IPS DF 6.9 (cell line): ENCODE measurements around the gene EPAS1.

Experiments
- DNase-seq: peaks from one replicate; pipeline ENCODE4 v3.0.0-alpha.2; 2013; ENCODE audit warnings: low read depth, low spot score
- H3K27ac ChIP-seq: one replicate; pipeline ENCODE4 v1.5.1; 2013; ENCODE audit warnings: low read length, control low read depth
- H3K27me3 ChIP-seq: 2 replicates; pipeline ENCODE4 v1.6.1; 2013; ENCODE audit warnings: mild to moderate bottlenecking, low read length; ENCODE audit not compliant: control insufficient read depth, insufficient read depth
- H3K36me3 ChIP-seq: 2 replicates; pipeline ENCODE4 v1.6.1; 2013; ENCODE audit warnings: low read length; ENCODE audit not compliant: control insufficient read depth, insufficient read depth
- H3K4me1 ChIP-seq: 2 replicates; pipeline ENCODE4 v1.6.1; 2013; ENCODE audit warnings: low read length; ENCODE audit not compliant: control insufficient read depth, insufficient read depth
- H3K4me3 ChIP-seq: 2 replicates; pipeline ENCODE4 v1.5.1; 2013; ENCODE audit warnings: mild to moderate bottlenecking, low read length
- H3K9me3 ChIP-seq: 2 replicates; pipeline ENCODE4 v1.6.1; 2013; ENCODE audit warnings: low read length, inconsistent platforms; ENCODE audit not compliant: control insufficient read depth, insufficient read depth
- WGBS: extraction: QIAGEN DNeasy Blood & Tissue Kit; methylation state at CpG from one replicate; pipeline ENCODE4 v1.1.7; 2013; ENCODE audit warnings: mixed read lengths, missing lambda C conversion rate; ENCODE audit not compliant: insufficient read length, insufficient coverage; 5-methylcytosine and 5-hydroxymethylcytosine counted together

Gene EPAS1

DNA sequence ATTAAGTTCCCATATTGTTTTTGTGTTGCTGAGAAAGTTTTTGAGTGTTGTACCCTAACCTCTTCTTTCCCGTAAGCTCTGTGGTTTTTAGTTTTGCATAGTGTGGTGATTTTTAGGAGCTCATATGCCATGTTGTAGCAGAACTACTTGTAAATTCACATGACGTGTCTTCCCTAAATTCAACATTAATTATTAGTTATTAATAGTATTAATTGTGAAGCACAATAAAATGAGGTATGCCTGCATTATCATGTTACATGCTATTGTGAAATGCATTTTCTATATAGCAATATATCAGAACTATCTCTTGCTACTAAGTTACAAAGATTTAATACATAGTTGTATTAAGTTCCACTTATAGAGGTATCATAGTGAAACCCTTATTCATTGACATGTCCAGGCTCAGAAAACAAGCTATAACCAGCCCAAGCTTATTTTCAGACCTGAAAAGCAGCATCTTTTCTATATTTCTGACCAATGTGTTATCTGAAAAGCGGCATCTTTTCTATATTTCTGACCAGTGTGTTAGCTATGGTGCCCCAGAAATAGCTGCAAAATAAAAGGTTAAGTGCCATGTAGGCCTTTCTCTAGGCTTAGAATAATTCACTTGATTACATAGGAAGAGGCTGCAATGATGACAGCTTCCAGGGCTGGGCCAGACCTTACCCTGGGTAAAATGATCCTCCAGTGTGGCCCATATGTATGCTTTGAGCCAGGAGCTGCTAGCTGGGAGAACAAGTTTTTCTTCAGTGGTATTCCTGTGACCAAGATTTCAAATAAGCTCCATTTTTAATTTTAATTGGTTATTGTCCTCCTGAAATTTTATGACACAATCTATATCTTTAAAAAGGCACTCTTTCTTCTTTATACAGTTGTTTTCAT, 21.6 kb downstream of the EPAS1 start:
- Histone ChIP-seq H3K27me3 (no peaks in the 10 kb centered on the region), H3K9me3 (no peaks in the 10 kb centered on the region), H3K36me3 (no peaks in the 10 kb centered on the region), H3K4me1 (no peaks in the 10 kb centered on the region), H3K27ac (no peak overlapping the region), H3K4me3 (no peak overlapping the region)
- no peak for DNase-seq
- WGBS, result no CpG with 5 or more reads among the region's 3 CpGs

DNA sequence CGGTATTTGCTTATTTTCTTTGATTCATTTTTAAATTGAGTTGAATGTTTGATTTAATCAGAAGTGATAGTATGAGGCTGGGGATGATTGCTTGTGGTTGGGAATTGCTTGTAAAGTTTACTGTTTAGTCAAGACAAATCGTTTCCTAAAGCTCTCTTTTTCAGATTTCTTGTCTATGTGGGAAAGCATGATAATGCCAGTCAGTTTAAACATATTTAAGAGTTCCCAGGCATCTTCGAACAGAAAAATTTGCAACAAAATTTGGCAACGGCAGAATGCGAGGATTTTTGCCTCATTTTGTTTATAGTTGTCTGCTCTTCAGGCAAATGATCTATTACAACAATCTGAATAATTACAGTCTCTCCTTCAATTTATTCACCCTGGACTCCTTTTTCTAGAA, 22.5 kb downstream of the EPAS1 start:
- DNase-seq, result no peak
- no peaks in the 10 kb centered on the region for H3K4me1 ChIP-seq
- H3K4me3 ChIP-seq, result no peak overlapping the region
- no peaks in the 10 kb centered on the region for H3K27me3 ChIP-seq
- no peak overlapping the region for H3K27ac ChIP-seq
- H3K36me3 ChIP-seq, result no peaks in the 10 kb centered on the region
- WGBS, result 100% methylated on average over 1 of the region's 5 CpGs
- no peaks in the 10 kb centered on the region for H3K9me3 ChIP-seq

GRCh38 chr2:46320141-46320567, 22.9 kb downstream of the EPAS1 start:
- Histone ChIP-seq H3K36me3 (no peaks in the 10 kb centered on the region), H3K9me3 (no peaks in the 10 kb centered on the region), H3K4me3 (no peak overlapping the region), H3K4me1 (no peaks in the 10 kb centered on the region), H3K27me3 (no peaks in the 10 kb centered on the region), H3K27ac (no peak overlapping the region)
- no CpG with 5 or more reads among the region's 8 CpGs for WGBS
- DNase-seq, result no peak

GRCh38 chr2:46323730-46324129, 26.5 kb downstream of the EPAS1 start:
- Histone ChIP-seq H3K27me3 (no peaks in the 10 kb centered on the region), H3K27ac (no peak overlapping the region), H3K4me1 (no peaks in the 10 kb centered on the region), H3K9me3 (no peaks in the 10 kb centered on the region), H3K36me3 (no peaks in the 10 kb centered on the region), H3K4me3 (no peak overlapping the region)
- DNase-seq, result no peak
- WGBS, result no CpG with 5 or more reads among the region's 4 CpGs

- H3K27me3 ChIP-seq, result no peaks in the 10 kb centered on the region
- WGBS, result no CpG with 5 or more reads among the region's 6 CpGs
- no peak for DNase-seq
- H3K36me3 ChIP-seq, result no peaks in the 10 kb centered on the region
- H3K27ac ChIP-seq, result no peak overlapping the region
- H3K4me3 ChIP-seq, result no peak overlapping the region
- H3K4me1 ChIP-seq, result no peaks in the 10 kb centered on the region
- H3K9me3 ChIP-seq, result no peaks in the 10 kb centered on the region
These were observed 28.1 kb downstream of the EPAS1 start for GRCh38 chr2:46325182-46325928.

- no peak for DNase-seq
These were observed 29.2 kb downstream of the EPAS1 start for GRCh38 chr2:46326231-46326980.

GRCh38 chr2:46327627-46328026, 30.4 kb downstream of the EPAS1 start:
- Histone ChIP-seq H3K27ac (no peak overlapping the region), H3K9me3 (no peaks in the 10 kb centered on the region), H3K27me3 (no peaks in the 10 kb centered on the region), H3K4me1 (no peaks in the 10 kb centered on the region), H3K4me3 (no peak overlapping the region), H3K36me3 (no peaks in the 10 kb centered on the region)
- WGBS, result no CpG with 5 or more reads among the region's 4 CpGs
- DNase-seq, result no peak

More at GRCh38 chr2:46326231-46326980, 29.2 kb downstream of the EPAS1 start:
- no peaks in the 10 kb centered on the region for H3K4me1 ChIP-seq
- H3K36me3 ChIP-seq, result no peaks in the 10 kb centered on the region
- WGBS, result no CpG with 5 or more reads among the region's 8 CpGs
- no peaks in the 10 kb centered on the region for H3K9me3 ChIP-seq
- no peaks in the 10 kb centered on the region for H3K27me3 ChIP-seq
- H3K4me3 ChIP-seq, result no peak overlapping the region
- no peak overlapping the region for H3K27ac ChIP-seq

DNA sequence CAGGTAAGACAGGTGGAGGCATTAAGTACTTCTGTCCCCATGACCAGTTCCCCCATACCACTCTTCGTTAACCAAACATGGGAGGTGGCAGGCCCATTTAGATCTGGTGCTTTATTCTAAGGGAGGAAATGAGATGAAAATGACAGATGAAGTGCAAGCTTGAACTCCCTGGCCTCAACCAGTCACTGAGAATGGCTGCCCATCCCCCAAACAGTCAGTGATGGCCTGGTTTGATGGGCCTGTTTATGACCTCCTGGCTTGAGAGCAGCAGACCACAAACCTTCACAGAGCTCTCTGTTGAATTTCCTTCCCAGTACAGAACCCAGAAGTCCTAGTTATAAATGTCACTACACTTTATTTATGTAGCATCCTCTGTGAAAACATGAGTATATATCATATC, 31.1 kb downstream of the EPAS1 start:
- no peak overlapping the region for H3K27ac ChIP-seq

DNA sequence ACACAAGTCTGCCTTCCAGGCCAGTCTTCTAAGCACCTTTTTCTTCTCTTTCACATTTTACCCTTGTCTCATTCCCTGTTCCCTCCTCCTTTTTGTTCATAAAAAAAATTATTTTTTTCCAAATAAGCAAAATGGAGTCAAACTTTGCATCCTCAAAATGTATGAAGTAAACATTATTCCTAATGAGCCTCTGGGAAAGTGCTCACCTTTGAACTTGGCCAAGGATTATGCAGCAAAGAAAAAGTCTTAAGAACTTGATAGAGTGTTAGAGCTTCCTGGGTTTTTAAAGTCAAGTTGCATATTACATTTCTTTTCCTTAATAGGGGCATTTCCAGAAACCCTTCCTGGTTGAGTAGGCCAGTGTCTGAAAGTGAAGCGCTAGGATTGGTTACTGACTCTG, 31.6 kb downstream of the EPAS1 start:
- Histone ChIP-seq H3K9me3 (no peaks in the 10 kb centered on the region), H3K27me3 (no peaks in the 10 kb centered on the region), H3K4me1 (no peaks in the 10 kb centered on the region; the same call in 1 of the 2 replicates), H3K4me3 (no peak overlapping the region), H3K27ac (no peak overlapping the region), H3K36me3 (no peaks in the 10 kb centered on the region)
- DNase-seq, result no peak
- no CpG with 5 or more reads among the region's 1 CpG for WGBS

More for the DNA sequence above, 31.1 kb downstream of the EPAS1 start:
- DNase-seq, result no peak
- Histone ChIP-seq H3K4me1 (no peaks in the 10 kb centered on the region; the same call in 1 of the 2 replicates), H3K36me3 (no peaks in the 10 kb centered on the region), H3K4me3 (no peak overlapping the region), H3K9me3 (no peaks in the 10 kb centered on the region), H3K27me3 (no peaks in the 10 kb centered on the region)
- WGBS, result no CpG with 5 or more reads among the region's 1 CpG

DNA sequence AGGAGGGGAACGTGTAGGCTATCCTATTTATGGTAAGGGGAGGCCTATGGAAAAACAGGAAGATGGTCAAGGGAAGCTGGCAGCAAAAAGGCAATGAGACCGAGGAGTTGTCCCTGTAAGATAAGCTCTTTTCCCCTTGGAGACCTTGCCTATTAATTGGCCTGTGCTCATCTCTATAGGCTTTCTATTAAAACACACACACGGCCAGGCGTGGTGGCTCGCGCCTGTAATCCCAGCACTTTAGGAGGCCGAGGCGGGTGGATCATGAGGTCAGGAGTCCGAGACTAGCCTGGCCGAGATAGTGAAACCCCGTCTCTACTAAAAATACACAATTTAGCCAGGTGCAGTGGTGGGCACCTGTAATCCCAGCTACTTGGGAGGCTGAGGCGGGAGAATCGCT, 32.1 kb downstream of the EPAS1 start:
- no peaks in the 10 kb centered on the region; the same call in 1 of the 2 replicates for H3K4me1 ChIP-seq
- no CpG with 5 or more reads among the region's 13 CpGs for whole genome bisulfite sequencing

More for the DNA sequence above, 32.1 kb downstream of the EPAS1 start:
- H3K27ac ChIP-seq, result no peak overlapping the region
- no peaks in the 10 kb centered on the region for H3K9me3 ChIP-seq
- no peak overlapping the region for H3K4me3 ChIP-seq
- H3K27me3 ChIP-seq, result no peaks in the 10 kb centered on the region
- no peaks in the 10 kb centered on the region for H3K36me3 ChIP-seq
- DNase-seq, result no peak
